HepG2 (cell line): ENCODE results near the gene AUP1. TPM values are rescaled to one million over a fixed set of nuclear protein-coding genes. Genes with fewer than 3 reads are reported as not detected.
A peak's percentile ranks its signal among the peaks of the same experiment; 100 is the strongest.

ENCODE experiments used
- ARID2 ChIP-seq: sonication (generic); formaldehyde crosslinking; IDR thresholded peaks from 2 replicates; pipeline ENCODE4 v1.8.1; 2022; ENCODE audit warnings: mild to moderate bottlenecking, missing genetic modification reagents, borderline replicate concordance
- CBX1 ChIP-seq: IDR thresholded peaks from one replicate; pipeline ENCODE4 v1.6.1; 2016; ENCODE audit warnings: antibody characterized with exemption, low read depth
- CHD2 ChIP-seq: IDR thresholded peaks from 2 replicates; pipeline ENCODE4 v1.6.1; 2011; ENCODE audit warnings: low read depth, low read length, improper control_type of control experiment
- GATAD1 ChIP-seq: IDR thresholded peaks from 2 replicates; pipeline ENCODE4 v1.6.1; 2016; ENCODE audit warnings: missing genetic modification reagents, missing compliant biosample characterization
- HNRNPLL ChIP-seq: fragments of 200-400 bp; formaldehyde crosslinking; IDR thresholded peaks from 2 replicates; pipeline ENCODE4 v1.6.1; 2017; ENCODE audit warnings: mild to moderate bottlenecking, low read depth, low read length; ENCODE audit not compliant: poor library complexity, severe bottlenecking
- JUNB ChIP-seq: sonication (generic); formaldehyde crosslinking; IDR thresholded peaks from 2 replicates; pipeline ENCODE4 v1.8.0; 2022; ENCODE audit warnings: missing genetic modification reagents, mild to moderate bottlenecking, borderline replicate concordance
- KAT2B ChIP-seq: fragments of 150-350 bp; IDR thresholded peaks from 2 replicates; pipeline ENCODE4 v1.6.1; 2014; ENCODE audit warnings: low read depth, low read length, borderline replicate concordance
- KMT2B ChIP-seq: IDR thresholded peaks from 2 replicates; pipeline ENCODE4 v1.6.1; 2016; ENCODE audit warnings: missing genetic modification reagents, missing compliant biosample characterization
- NKX3-1 ChIP-seq: sonication (generic); formaldehyde crosslinking; IDR thresholded peaks from 2 replicates; pipeline ENCODE4 v1.5.0; 2020; ENCODE audit warnings: missing genetic modification reagents
- RBAK ChIP-seq: sonication (generic); formaldehyde crosslinking; IDR thresholded peaks from 2 replicates; pipeline ENCODE4 v1.5.1; 2020; ENCODE audit warnings: mild to moderate bottlenecking, missing genetic modification reagents
- RBM22 ChIP-seq: fragments of 200-400 bp; formaldehyde crosslinking; optimal IDR thresholded peaks from 2 replicates; pipeline ENCODE3; 2017; ENCODE audit warnings: mild to moderate bottlenecking, low read length, moderate library complexity
- RFX5 ChIP-seq: IDR thresholded peaks from 2 replicates; pipeline ENCODE4 v1.6.1; 2011; ENCODE audit warnings: low read depth, low read length, improper control_type of control experiment
- SAP130 ChIP-seq: IDR thresholded peaks from 2 replicates; pipeline ENCODE4 v1.6.1; 2016; ENCODE audit warnings: low read depth
- SUZ12 ChIP-seq: fragments of 150-350 bp; IDR thresholded peaks from 2 replicates; pipeline ENCODE4 v1.6.1; 2014; ENCODE audit warnings: low read depth, low read length
- YY1 ChIP-seq: IDR thresholded peaks from 2 replicates; pipeline ENCODE4 v1.6.1; 2011; ENCODE audit warnings: low read length, low read depth, moderate library complexity, mild to moderate bottlenecking; ENCODE audit not compliant: insufficient read depth, insufficient replicate concordance
- ZBTB7B ChIP-seq: sonication (generic); formaldehyde crosslinking; IDR thresholded peaks from 2 replicates; pipeline ENCODE4 v1.4.0; 2020; ENCODE audit warnings: missing genetic modification reagents
- ZKSCAN5 ChIP-seq: sonication (generic); formaldehyde crosslinking; IDR thresholded peaks from 2 replicates; pipeline ENCODE4 v1.5.1; 2020; ENCODE audit warnings: mild to moderate bottlenecking, missing genetic modification reagents
- ZNF12 ChIP-seq: sonication (generic); formaldehyde crosslinking; IDR thresholded peaks from 2 replicates; pipeline ENCODE4 v1.5.0; 2020; ENCODE audit warnings: missing genetic modification reagents
- ZNF276 ChIP-seq: sonication (generic); formaldehyde crosslinking; IDR thresholded peaks from 2 replicates; pipeline ENCODE4 v1.4.0; 2020; ENCODE audit warnings: mild to moderate bottlenecking, low read depth, missing genetic modification reagents
- ZNF577 ChIP-seq: sonication (generic); formaldehyde crosslinking; IDR thresholded peaks from 2 replicates; pipeline ENCODE4 v1.4.0; 2020; ENCODE audit warnings: mild to moderate bottlenecking, low read depth, missing genetic modification reagents, borderline replicate concordance
- ZNF772 ChIP-seq: sonication (generic); formaldehyde crosslinking; IDR thresholded peaks from 2 replicates; pipeline ENCODE4 v1.5.0; 2020; ENCODE audit warnings: mild to moderate bottlenecking, missing genetic modification reagents
- ZNF776 ChIP-seq: sonication (generic); formaldehyde crosslinking; IDR thresholded peaks from 2 replicates; pipeline ENCODE4 v1.4.0; 2020; ENCODE audit warnings: mild to moderate bottlenecking, missing genetic modification reagents
- ZSCAN20 ChIP-seq: sonication (generic); formaldehyde crosslinking; IDR thresholded peaks from 2 replicates; pipeline ENCODE4 v1.4.0; 2020; ENCODE audit warnings: missing genetic modification reagents, mild to moderate bottlenecking, borderline replicate concordance
- polyA plus RNA-seq, 8 experiments: library from polyadenylated mRNA; depleted of rRNA in 3 of 8; stranded (reverse) in 7 of 8; unstranded in 1 of 8; fragments of >200 nt; fragmentation: Illumina TruSeq in 4 of 8; extraction: Trizol in 4 of 8; gene quantifications; 2 replicates each; pipeline versions ENCODE4 v1.2.1 to v1.2.3, GENCODE V29; 2011 to 2016; ENCODE audit warnings: low read depth in 4 of 8, missing spikeins in 1 of 8, mixed read lengths in 1 of 8; ENCODE audit not compliant: insufficient read depth in 1 of 8
- total RNA-seq, 5 experiments: library from RNA; depleted of rRNA; stranded (reverse); fragments of >200 nt; fragmentation: Illumina TruSeq; extraction: Trizol; gene quantifications; 2 replicates each; pipeline ENCODE4 v1.2.3, GENCODE V29; 2016; ENCODE audit warnings: low read depth in 1 of 5
- TF ChIP-seq, protein P1 (sequence below), 2 experiments: sonication (generic) in 1 of 2; formaldehyde crosslinking in 1 of 2; IDR thresholded peaks; 2 replicates each; pipeline versions ENCODE4 v1.6.1 to v1.9.0; 2014 to 2022; ENCODE audit warnings: antibody characterized with exemption in 1 of 2, borderline replicate concordance in 1 of 2, inconsistent platforms in 1 of 2, low read depth in 1 of 2, missing genetic modification reagents in 1 of 2

The AUP1 gene
- total and polyA plus RNA-seq, 2 of the 13 experiments (the other 11 are each of a cell fraction or from before 2014, with no cell fraction given) = 174 to 267 TPM

DNA sequence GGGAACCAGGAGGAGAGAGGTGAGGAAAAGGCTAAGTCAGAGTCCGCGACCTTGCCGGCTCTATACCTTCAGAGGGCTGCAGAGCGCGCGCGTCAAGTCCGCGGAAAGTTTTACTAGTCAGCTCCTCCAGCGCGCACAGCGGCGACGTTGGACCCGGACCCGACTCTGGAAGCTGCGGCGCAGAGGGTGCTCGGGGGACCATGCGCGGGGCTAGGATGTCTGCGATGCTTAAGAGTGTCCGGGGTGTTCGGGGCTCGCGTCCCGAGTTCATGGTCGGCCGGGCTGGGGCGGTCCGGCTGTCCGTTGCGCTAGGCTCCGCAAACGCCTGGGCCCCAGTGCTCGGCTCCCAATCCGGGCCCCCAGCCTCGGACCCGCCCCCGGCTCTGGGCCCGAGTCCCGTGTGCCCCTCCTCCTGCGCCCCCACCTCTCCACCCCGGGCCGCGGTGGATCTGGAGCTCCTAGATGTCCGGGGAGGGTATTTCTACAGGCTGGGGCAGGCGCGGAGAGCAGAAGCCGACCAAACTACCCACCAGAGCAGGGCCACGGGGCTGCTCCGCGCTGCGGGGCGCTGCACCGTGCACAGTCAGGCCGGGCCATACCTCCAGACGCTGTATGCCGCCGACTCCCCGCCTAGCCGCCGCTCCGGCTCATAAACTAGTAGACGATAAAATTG, 30.1 kb downstream of the AUP1 start, which contains the start of gene LBX2 (continued):
- TF ChIP-seq ZNF772 (CRISPR knock-in tag) = peak; percentile 26; the same call in 1 of the 2 replicates
- TF ChIP-seq ZSCAN20 (CRISPR knock-in tag) = no peak
- TF ChIP-seq ZNF577 (CRISPR knock-in tag) = no peak
- TF ChIP-seq SUZ12 = no peak
- TF ChIP-seq ZKSCAN5 (CRISPR knock-in tag) = no peak
- no peak for TF ChIP-seq GATAD1
- TF ChIP-seq JUNB (CRISPR knock-in tag) = no peak
- no peak for TF ChIP-seq NKX3-1
- TF ChIP-seq ZBTB7B (CRISPR knock-in tag) = 0 out of 2 replicates have a peak, but pooled peaks have one; percentile 15
- no peak for TF ChIP-seq RFX5
- TF ChIP-seq HNRNPLL = peak; percentile 95
- no peak for TF ChIP-seq ZNF12 (CRISPR knock-in tag)
- no peak for TF ChIP-seq ZNF276 (CRISPR knock-in tag)
- TF ChIP-seq ARID2 (CRISPR knock-in tag) = no peak
- no peak for TF ChIP-seq CBX1
- no peak for TF ChIP-seq KMT2B (CRISPR knock-in tag)
- no peak for TF ChIP-seq RBAK (CRISPR knock-in tag)
- no peak for TF ChIP-seq SAP130 (CRISPR knock-in tag)
- TF ChIP-seq YY1 = no peak
- TF ChIP-seq, protein P1, sequence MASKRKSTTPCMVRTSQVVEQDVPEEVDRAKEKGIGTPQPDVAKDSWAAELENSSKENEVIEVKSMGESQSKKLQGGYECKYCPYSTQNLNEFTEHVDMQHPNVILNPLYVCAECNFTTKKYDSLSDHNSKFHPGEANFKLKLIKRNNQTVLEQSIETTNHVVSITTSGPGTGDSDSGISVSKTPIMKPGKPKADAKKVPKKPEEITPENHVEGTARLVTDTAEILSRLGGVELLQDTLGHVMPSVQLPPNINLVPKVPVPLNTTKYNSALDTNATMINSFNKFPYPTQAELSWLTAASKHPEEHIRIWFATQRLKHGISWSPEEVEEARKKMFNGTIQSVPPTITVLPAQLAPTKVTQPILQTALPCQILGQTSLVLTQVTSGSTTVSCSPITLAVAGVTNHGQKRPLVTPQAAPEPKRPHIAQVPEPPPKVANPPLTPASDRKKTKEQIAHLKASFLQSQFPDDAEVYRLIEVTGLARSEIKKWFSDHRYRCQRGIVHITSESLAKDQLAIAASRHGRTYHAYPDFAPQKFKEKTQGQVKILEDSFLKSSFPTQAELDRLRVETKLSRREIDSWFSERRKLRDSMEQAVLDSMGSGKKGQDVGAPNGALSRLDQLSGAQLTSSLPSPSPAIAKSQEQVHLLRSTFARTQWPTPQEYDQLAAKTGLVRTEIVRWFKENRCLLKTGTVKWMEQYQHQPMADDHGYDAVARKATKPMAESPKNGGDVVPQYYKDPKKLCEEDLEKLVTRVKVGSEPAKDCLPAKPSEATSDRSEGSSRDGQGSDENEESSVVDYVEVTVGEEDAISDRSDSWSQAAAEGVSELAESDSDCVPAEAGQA (IDR thresholded peaks at IDR 0.05; ENCODE audit: low read depth) = no peak
- TF ChIP-seq, protein P1 (CRISPR knock-in tag; IDR thresholded peaks at IDR 0.05; ENCODE audit: borderline replicate concordance) = no peak
- 0 out of 2 replicates have a peak, but pooled peaks have one; percentile 48 for TF ChIP-seq ZNF776
- no peak for TF ChIP-seq CHD2
- no peak for TF ChIP-seq KAT2B
- TF ChIP-seq RBM22 = no peak
